GM23338 (cell line): Measurements from ENCODE around the gene DENND4A. TPM values are rescaled to one million over a fixed set of nuclear protein-coding genes. Genes with fewer than 3 reads are reported as not detected.

Experiments
- ATAC-seq: fragments of 200-7000 bp; cut with Tn5 transposase; 3 replicates; pipeline ENCODE4 v1.9.1; 2020
- DNase-seq: peaks from one replicate; pipeline ENCODE4 v3.0.0-alpha.2; 2015; ENCODE audit warnings: low spot score
- H2AFZ ChIP-seq: fragments of 200-600 bp; sonication (generic); 2 replicates; pipeline ENCODE4 v1.8.0; 2016; ENCODE audit warnings: antibody characterized with exemption, mild to moderate bottlenecking, moderate library complexity
- H3F3A ChIP-seq: fragments of 200-600 bp; sonication (generic); replicated peaks from 2 replicates; pipeline ENCODE4 v1.8.0; 2017; ENCODE audit warnings: antibody characterized with exemption, mixed run types, low read depth
- H3K27ac ChIP-seq: fragments of 200-600 bp; sonication (generic); 2 replicates; pipeline ENCODE4 v1.6.1; 2016; ENCODE audit warnings: low read depth
- H3K27me3 ChIP-seq: fragments of 200-600 bp; sonication (generic); 2 replicates; pipeline ENCODE4 v1.8.0; 2016; ENCODE audit warnings: mild to moderate bottlenecking, mixed run types, moderate library complexity; ENCODE audit not compliant: insufficient read depth
- H3K36me3 ChIP-seq: fragments of 200-600 bp; sonication (generic); 2 replicates; pipeline ENCODE4 v1.8.0; 2016; ENCODE audit warnings: mild to moderate bottlenecking; ENCODE audit not compliant: insufficient read depth
- H3K4me1 ChIP-seq: fragments of 200-600 bp; sonication (generic); 2 replicates; pipeline ENCODE4 v1.8.0; 2016; ENCODE audit warnings: mild to moderate bottlenecking, moderate library complexity; ENCODE audit not compliant: insufficient read depth
- H3K4me2 ChIP-seq: fragments of 200-600 bp; sonication (generic); 2 replicates; pipeline ENCODE4 v1.7.1; 2017; ENCODE audit warnings: mixed run types
- H3K4me3 ChIP-seq: fragments of 200-600 bp; sonication (generic); 2 replicates; pipeline ENCODE4 v1.6.1; 2016; ENCODE audit warnings: mixed run types
- H3K79me2 ChIP-seq: fragments of 200-600 bp; sonication (generic); replicated peaks from 2 replicates; pipeline ENCODE4 v1.8.0; 2017; ENCODE audit warnings: mild to moderate bottlenecking; ENCODE audit not compliant: insufficient read depth
- H3K9me2 ChIP-seq: fragments of 200-600 bp; sonication (generic); 2 replicates; pipeline ENCODE4 v1.8.0; 2017; ENCODE audit not compliant: insufficient read depth
- H4K20me1 ChIP-seq: fragments of 200-600 bp; sonication (generic); replicated peaks from 2 replicates; pipeline ENCODE4 v1.8.0; 2017; ENCODE audit warnings: mild to moderate bottlenecking; ENCODE audit not compliant: insufficient read depth
- H3K27ac Mint-ChIP-seq: 2 replicates; pipeline ENCODE4 v1.8.0; 2020; ENCODE audit warnings: inconsistent platforms, mild to moderate bottlenecking, moderate library complexity, mixed read lengths
- H3K27me3 Mint-ChIP-seq: 3 replicates; pipeline ENCODE4 v1.8.0; 2022; ENCODE audit warnings: low read depth, mild to moderate bottlenecking, moderate library complexity, mixed read lengths, inconsistent platforms; ENCODE audit not compliant: insufficient read depth, poor library complexity
- H3K36me3 Mint-ChIP-seq: 3 replicates; pipeline ENCODE4 v1.8.0; 2021; ENCODE audit warnings: low read depth, mild to moderate bottlenecking, inconsistent platforms, moderate library complexity, mixed read lengths
- H3K4me1 Mint-ChIP-seq: 3 replicates; pipeline ENCODE4 v1.8.0; 2020; ENCODE audit warnings: mild to moderate bottlenecking, inconsistent platforms, mixed read lengths
- H3K4me3 Mint-ChIP-seq: 3 replicates; pipeline ENCODE4 v1.8.0; 2021; ENCODE audit warnings: moderate library complexity, mild to moderate bottlenecking, inconsistent platforms, mixed read lengths
- H3K9me3 Mint-ChIP-seq: 3 replicates; pipeline ENCODE4 v1.8.0; 2020; ENCODE audit warnings: moderate library complexity, mild to moderate bottlenecking, inconsistent platforms, mixed read lengths
- CREB1 ChIP-seq: fragments of 250-450 bp; sonication (Bioruptor Pico); IDR thresholded peaks from 2 replicates; pipeline ENCODE4 v1.5.0; 2020; ENCODE audit warnings: low read depth, mild to moderate bottlenecking, moderate library complexity
- ETS1 ChIP-seq: IDR thresholded peaks from 2 replicates; pipeline ENCODE4 v1.6.1; 2016; ENCODE audit warnings: antibody characterized with exemption
- EZH2 ChIP-seq: fragments of 200-600 bp; sonication (generic); IDR thresholded peaks from one replicate; pipeline ENCODE4 v1.8.0; 2017; ENCODE audit warnings: antibody characterized with exemption, mild to moderate bottlenecking, low read depth; ENCODE audit not compliant: unreplicated experiment
- JUNB ChIP-seq: IDR thresholded peaks from one replicate; pipeline ENCODE4 v1.6.1; 2016; ENCODE audit warnings: antibody characterized with exemption; ENCODE audit not compliant: unreplicated experiment
- POLR2AphosphoS5 ChIP-seq: IDR thresholded peaks from 2 replicates; pipeline ENCODE4 v1.6.1; 2016; ENCODE audit warnings: antibody characterized with exemption, low read depth
- REST ChIP-seq: IDR thresholded peaks from one replicate; pipeline ENCODE4 v1.6.1; 2018; ENCODE audit warnings: antibody characterized with exemption; ENCODE audit not compliant: unreplicated experiment
- STAT1 ChIP-seq: IDR thresholded peaks from one replicate; pipeline ENCODE4 v1.6.1; 2016; ENCODE audit warnings: antibody characterized with exemption; ENCODE audit not compliant: unreplicated experiment
- ZNF331 ChIP-seq: fragments of 250-450 bp; sonication (Bioruptor Pico); IDR thresholded peaks from 2 replicates; pipeline ENCODE4 v1.5.0; 2020; ENCODE audit warnings: low read depth, mild to moderate bottlenecking, moderate library complexity
- ZNF462 ChIP-seq: fragments of 250-450 bp; sonication (Bioruptor Pico); IDR thresholded peaks from 2 replicates; pipeline ENCODE4 v1.5.0; 2020; ENCODE audit warnings: mild to moderate bottlenecking, moderate library complexity
- polyA plus RNA-seq: library from polyadenylated mRNA; unstranded; fragments of >200 nt; fragmentation: Nextera tagmentation; extraction: Ambion mirVana; gene quantifications from 2 replicates; pipeline ENCODE4 v1.2.1, GENCODE V29; 2016
- total RNA-seq: library from RNA; depleted of rRNA; stranded (reverse); fragments of >200 nt; shearing (Covaris generic); gene quantifications from 2 replicates; pipeline ENCODE4 v1.2.3, GENCODE V29; 2014

DENND4A gene
- total and polyA plus RNA-seq, 2 experiments from 2014 or later = 3.4 to 9.0 TPM

- no peak for TF ChIP-seq REST
- no peak for TF ChIP-seq ETS1
- no peak for TF ChIP-seq JUNB
- TF ChIP-seq POLR2AphosphoS5 = no peak
- no peak for TF ChIP-seq CREB1
- no peak for TF ChIP-seq ZNF331 (CRISPR knock-in tag)
- no peak for TF ChIP-seq EZH2
These were observed 27.5 kb upstream of the DENND4A start (continued) for GRCh38 chr15:65819563-65819960.

- no peaks in the 10 kb centered on the region for H3K9me2 ChIP-seq
- no peak overlapping the region for H3K4me3 ChIP-seq
- no peaks in the 10 kb centered on the region for H3K36me3 ChIP-seq
- no peaks in the 10 kb centered on the region for H3K27me3 Mint-ChIP-seq
- DNase-seq (no peak), ATAC-seq (no peak)
- H3K4me1 ChIP-seq = no peaks in the 10 kb centered on the region
- no peaks in the 10 kb centered on the region; the same call in 2 of the 3 replicates for H3K9me3 Mint-ChIP-seq
- 0 out of 2 replicates have a peak overlapping the region, but pooled peaks have one; percentile 18 for H3K27ac Mint-ChIP-seq
- H3K27ac ChIP-seq = no peak overlapping the region
- no peak overlapping the region for H3K4me2 ChIP-seq
- no peak overlapping the region for H2AFZ ChIP-seq
- no peaks in the 10 kb centered on the region for H3F3A ChIP-seq
- no peaks in the 10 kb centered on the region for H3K79me2 ChIP-seq
- H3K27me3 ChIP-seq = no peaks in the 10 kb centered on the region
- no peak overlapping the region for H3K4me3 Mint-ChIP-seq
- no peaks in the 10 kb centered on the region for H4K20me1 ChIP-seq
- peaks cover 2% of the 10 kb centered on the region; the same call in 2 of the 3 replicates for H3K4me1 Mint-ChIP-seq
- no peaks in the 10 kb centered on the region for H3K36me3 Mint-ChIP-seq
- no peak for TF ChIP-seq JUNB
- TF ChIP-seq STAT1 = no peak
- TF ChIP-seq ZNF462 (CRISPR knock-in tag) = no peak
- TF ChIP-seq POLR2AphosphoS5 = no peak
- TF ChIP-seq CREB1 = no peak
- no peak for TF ChIP-seq EZH2
- no peak for TF ChIP-seq ETS1
- no peak for TF ChIP-seq ZNF331 (CRISPR knock-in tag)
These were observed 27.0 kb upstream of the DENND4A start for GRCh38 chr15:65818927-65819562.
